ENCODE data around the gene TMSB10.
"Not testable (repeated sequence)": the region's sequence is repeated elsewhere in the genome, so short reads cannot be mapped to it uniquely, and the experiment has no call there.

The TMSB10 gene

DNA sequence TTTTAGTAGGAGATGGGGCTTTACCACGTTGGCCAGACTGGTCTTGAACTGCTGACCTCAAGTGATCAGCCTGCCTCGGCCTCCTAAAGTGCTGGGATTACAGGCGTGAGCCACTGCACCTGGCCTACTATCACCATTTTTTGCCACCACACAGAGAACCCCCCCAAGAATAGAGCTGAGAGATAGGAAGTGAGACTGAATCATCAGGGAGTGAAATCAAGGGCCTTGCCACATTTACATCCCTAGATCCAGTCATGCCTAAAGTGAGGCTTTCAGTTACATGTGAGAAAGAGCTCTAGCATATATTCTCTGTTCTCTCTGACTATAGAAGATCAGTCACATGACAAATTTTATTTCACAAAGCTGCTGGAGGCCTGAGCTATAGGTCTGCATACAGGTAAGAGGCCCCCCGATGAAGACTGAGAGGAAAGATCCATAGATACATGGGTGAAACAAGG, 37.5 kb downstream of the TMSB10 start:
- Histone ChIP-seq H3K9me3 (ENCODE audit: low read length) (no peaks in the 10 kb centered on the region), H3K9ac (ENCODE audit: low read length) (no peak overlapping the region), H3K4me1 (ENCODE audit: insufficient read depth, low read length, severe bottlenecking) (peaks cover 52% of the 10 kb centered on the region), H3K27me3 (ENCODE audit: insufficient read depth, low read length) (no peaks in the 10 kb centered on the region), H3K9me2 (ENCODE audit: low read depth, low read length) (no peaks in the 10 kb centered on the region), H3F3A (ENCODE audit: insufficient read depth, low read length) (no peaks in the 10 kb centered on the region), H3K4me3 (ENCODE audit: low read depth, low read length, poor library complexity, severe bottlenecking) (no peak overlapping the region), H3K79me2 (ENCODE audit: insufficient read depth, low read length) (no peaks in the 10 kb centered on the region), H3K4me2 (ENCODE audit: low read length) (no peak overlapping the region), H3K27ac (ENCODE audit: low read depth, low read length, poor library complexity, severe bottlenecking) (peak overlapping the region; percentile 31), H4K20me1 (ENCODE audit: insufficient read depth, low read length) (no peaks in the 10 kb centered on the region), H2AFZ (ENCODE audit: low read length) (no peak overlapping the region), H3K36me3 (ENCODE audit: insufficient read depth, low read length) (no peaks in the 10 kb centered on the region)
- TF ChIP-seq EZH2 (IDR thresholded peaks at IDR 0.05; ENCODE audit: borderline replicate concordance, low read length) = no peak
- no peak for TF ChIP-seq CTCF (IDR thresholded peaks at IDR 0.05; ENCODE audit: low read length)

GRCh38 chr2:84944295-84944909, 38.9 kb downstream of the TMSB10 start:
- Histone ChIP-seq H3K9ac (ENCODE audit: low read length) (no peak overlapping the region), H3K9me3 (ENCODE audit: low read length) (no peaks in the 10 kb centered on the region), H3K79me2 (ENCODE audit: insufficient read depth, low read length) (no peaks in the 10 kb centered on the region), H3F3A (ENCODE audit: insufficient read depth, low read length) (no peaks in the 10 kb centered on the region), H2AFZ (ENCODE audit: low read length) (no peak overlapping the region), H3K36me3 (ENCODE audit: insufficient read depth, low read length) (no peaks in the 10 kb centered on the region), H3K27me3 (ENCODE audit: insufficient read depth, low read length) (no peaks in the 10 kb centered on the region), H3K4me3 (ENCODE audit: low read depth, low read length, poor library complexity, severe bottlenecking) (no peak overlapping the region), H4K20me1 (ENCODE audit: insufficient read depth, low read length) (no peaks in the 10 kb centered on the region), H3K4me2 (ENCODE audit: low read length) (no peak overlapping the region), H3K27ac (ENCODE audit: low read depth, low read length, poor library complexity, severe bottlenecking) (peak overlapping the region; percentile 92), H3K9me2 (ENCODE audit: low read depth, low read length) (no peaks in the 10 kb centered on the region), H3K4me1 (ENCODE audit: insufficient read depth, low read length, severe bottlenecking) (peaks cover 39% of the 10 kb centered on the region)
- TF ChIP-seq EZH2 (IDR thresholded peaks at IDR 0.05; ENCODE audit: borderline replicate concordance, low read length) = no peak
- no peak for TF ChIP-seq CTCF (IDR thresholded peaks at IDR 0.05; ENCODE audit: low read length)

GRCh38 chr2:84945838-84946203, 40.4 kb downstream of the TMSB10 start:
- not testable (repeated sequence) for H3K36me3 ChIP-seq (ENCODE audit: insufficient read depth, low read length); H3K27me3 ChIP-seq (ENCODE audit: insufficient read depth, low read length); H3K9me3 ChIP-seq (ENCODE audit: low read length); H3F3A ChIP-seq (ENCODE audit: insufficient read depth, low read length); H3K79me2 ChIP-seq (ENCODE audit: insufficient read depth, low read length); H2AFZ ChIP-seq (ENCODE audit: low read length); H4K20me1 ChIP-seq (ENCODE audit: insufficient read depth, low read length); H3K9me2 ChIP-seq (ENCODE audit: low read depth, low read length)
- H3K4me1 ChIP-seq (ENCODE audit: insufficient read depth, low read length, severe bottlenecking) = peaks cover 25% of the 10 kb centered on the region
- peak overlapping the region; percentile 57; the same call in 1 of the 2 replicates for H3K4me2 ChIP-seq (ENCODE audit: low read length)
- peak overlapping the region; percentile 92 for H3K27ac ChIP-seq (ENCODE audit: low read depth, low read length, poor library complexity, severe bottlenecking)
- H3K9ac ChIP-seq (ENCODE audit: low read length) = peak overlapping the region; percentile 45; the same call in 1 of the 2 replicates
- H3K4me3 ChIP-seq (ENCODE audit: low read depth, low read length, poor library complexity, severe bottlenecking) = peak overlapping the region; percentile 33
